Osteoblast (primary cell): Measurements from ENCODE around the gene GTF3C5. TPM values are rescaled to one million over a fixed set of nuclear protein-coding genes. Genes with fewer than 3 reads are reported as not detected.

Experiments used
- DNase-seq: peaks from one replicate; pipeline ENCODE4 v3.0.0; 2011; ENCODE audit warnings: low spot score, mixed read lengths; ENCODE audit not compliant: insufficient read length; ENCODE audit errors: missing footprints
- H2AFZ ChIP-seq: 2 replicates; pipeline ENCODE4 v1.6.0; 2011; ENCODE audit warnings: mild to moderate bottlenecking, low read length
- H3K27ac ChIP-seq: 2 replicates; pipeline ENCODE4 v1.5.1; 2011; ENCODE audit warnings: mild to moderate bottlenecking, low read depth, low read length, moderate library complexity
- H3K27me3 ChIP-seq: 2 replicates; pipeline ENCODE4 v1.6.0; 2012; ENCODE audit warnings: mild to moderate bottlenecking, control low read depth, inconsistent platforms, low read length, moderate library complexity; ENCODE audit not compliant: insufficient read depth
- H3K36me3 ChIP-seq: 2 replicates; pipeline ENCODE4 v1.5.1; 2011; ENCODE audit warnings: mild to moderate bottlenecking, low read length, control low read depth, moderate library complexity; ENCODE audit not compliant: insufficient read depth
- H3K4me1 ChIP-seq: 2 replicates; pipeline ENCODE4 v1.5.1; 2011; ENCODE audit warnings: mild to moderate bottlenecking, low read length, control low read depth, moderate library complexity; ENCODE audit not compliant: insufficient read depth
- H3K4me2 ChIP-seq: 2 replicates; pipeline ENCODE4 v1.6.0; 2011; ENCODE audit warnings: mild to moderate bottlenecking, low read length; ENCODE audit not compliant: insufficient read depth
- H3K4me3 ChIP-seq: fragments of 200-600 bp; sonication (generic); 3 replicates; pipeline ENCODE4 v1.5.1; 2012; ENCODE audit warnings: mild to moderate bottlenecking, low read length, inconsistent platforms; ENCODE audit not compliant: insufficient read depth
- H3K79me2 ChIP-seq: 2 replicates; pipeline ENCODE4 v1.6.0; 2012; ENCODE audit warnings: mild to moderate bottlenecking, low read length, control low read depth, inconsistent platforms; ENCODE audit not compliant: insufficient read depth
- H3K9me3 ChIP-seq: 2 replicates; pipeline ENCODE4 v1.5.1; 2011; ENCODE audit warnings: low read depth, low read length, control low read depth
- H4K20me1 ChIP-seq: 2 replicates; pipeline ENCODE4 v1.6.0; 2012; ENCODE audit warnings: mild to moderate bottlenecking, low read length, control low read depth; ENCODE audit not compliant: insufficient read depth
- CTCF ChIP-seq: IDR thresholded peaks from 2 replicates; pipeline ENCODE4 v1.5.1; 2011; ENCODE audit warnings: mild to moderate bottlenecking, low read depth, low read length, moderate library complexity; ENCODE audit errors: extremely low read depth
- small RNA-seq: library from RNA; depleted of rRNA; stranded (forward); fragments of <200 nt; gene quantifications from one replicate; pipeline ENCODE3, GENCODE V24; 2012
- total RNA-seq: library from RNA; depleted of rRNA; stranded (reverse); fragments of >200 nt; gene quantifications from 2 replicates; pipeline ENCODE4 v1.2.3, GENCODE V29; 2012

Gene GTF3C5
- total RNA-seq, 1 donor: 31.8 TPM

GRCh38 chr9:133105461-133105770, 74.6 kb downstream of the GTF3C5 start:
- DNase-seq: peak; percentile 77
- Histone ChIP-seq H3K4me1 (no peaks in the 10 kb centered on the region), H3K4me3 (no peak overlapping the region), H4K20me1 (peaks cover 13% of the 10 kb centered on the region), H3K9me3 (no peaks in the 10 kb centered on the region), H3K27me3 (no peaks in the 10 kb centered on the region), H3K4me2 (no peak overlapping the region), H3K36me3 (peaks cover 29% of the 10 kb centered on the region), H3K27ac (no peak overlapping the region), H2AFZ (no peak overlapping the region), H3K79me2 (no peaks in the 10 kb centered on the region)
- TF ChIP-seq CTCF: no peak

- Histone ChIP-seq H3K79me2 (no peaks in the 10 kb centered on the region), H3K4me1 (no peaks in the 10 kb centered on the region), H3K27me3 (no peaks in the 10 kb centered on the region), H2AFZ (no peak overlapping the region), H3K9me3 (no peaks in the 10 kb centered on the region), H4K20me1 (peaks cover 15% of the 10 kb centered on the region), H3K4me3 (no peak overlapping the region), H3K27ac (no peak overlapping the region), H3K4me2 (no peak overlapping the region), H3K36me3 (peaks cover 19% of the 10 kb centered on the region)
- no peak for TF ChIP-seq CTCF
- peak; percentile 79 for DNase-seq
Observed at GRCh38 chr9:133106511-133107244, 75.9 kb downstream of the GTF3C5 start.

GRCh38 chr9:133107245-133107722, 76.5 kb downstream of the GTF3C5 start:
- H3K4me2 ChIP-seq: no peak overlapping the region
- no peak overlapping the region for H3K27ac ChIP-seq
- no peaks in the 10 kb centered on the region for H3K4me1 ChIP-seq
- no peaks in the 10 kb centered on the region for H3K9me3 ChIP-seq
- no peaks in the 10 kb centered on the region for H3K79me2 ChIP-seq
- peak; percentile 41 for DNase-seq
- H3K4me3 ChIP-seq: no peak overlapping the region
- no peak overlapping the region for H2AFZ ChIP-seq
- H3K27me3 ChIP-seq: no peaks in the 10 kb centered on the region
- peaks cover 19% of the 10 kb centered on the region for H4K20me1 ChIP-seq
- no peak for TF ChIP-seq CTCF
- H3K36me3 ChIP-seq: peaks cover 15% of the 10 kb centered on the region

Small RNA genes lying within 50 kb of the gene (small RNA-seq; reads per million reads assigned to genes)
- 3.6 reads per million, percentile 82 among the genes with 10 or more reads in this experiment for gene MIR6877

Other genes with a start within 250 kb of the GTF3C5 start
- 0.59 and 1.1 TPM in 2 replicates for gene AK8, start 152.7 kb upstream of the GTF3C5 start, total RNA-seq
- gene SPACA9, start 152.1 kb upstream of the GTF3C5 start, total RNA-seq: 3.6 and 4.4 TPM in 2 replicates
- gene TSC1, start 86.4 kb upstream of the GTF3C5 start, total RNA-seq: 68.4 and 81.3 TPM in 2 replicates
- gene GFI1B, start 52.3 kb upstream of the GTF3C5 start, total RNA-seq: under 0.01 TPM in 1 of 2 replicates, not detected in the other
- gene CEL, start 31.0 kb downstream of the GTF3C5 start, total RNA-seq: under 0.01 TPM in 1 of 2 replicates, not detected in the other
- 11.2 and 12.7 TPM in 2 replicates for gene RALGDS, start 90.2 kb downstream of the GTF3C5 start, total RNA-seq
- gene GBGT1, start 132.9 kb downstream of the GTF3C5 start, total RNA-seq: 3.3 and 3.8 TPM in 2 replicates
- gene OBP2B, start 178.3 kb downstream of the GTF3C5 start, total RNA-seq: not detected in 2 replicates
- not detected in 2 replicates for gene ABO, start 244.2 kb downstream of the GTF3C5 start, total RNA-seq